ENCODE data around the gene ZNF311.

Gene ZNF311

GRCh38 chr6:29005183-29005885 is at the start of gene ZNF311:
Gene ZNF311 (minus strand): TSS chr6:29005315. CDS start chr6:29003954, 1,361 bp downstream.
- no peak for DNase-seq (ENCODE audit: low spot score)

GRCh38 chr6:29051680-29052079 is 46.6 kb upstream of the ZNF311 start:
- no peak for DNase-seq (ENCODE audit: low spot score)

- DNase-seq (ENCODE audit: low spot score) = no peak
Measured at GRCh38 chr6:29045075-29045474, 40.0 kb upstream of the ZNF311 start, which contains the start of gene OR2W1. Gene OR2W1 (minus strand): TSS chr6:29045175. CDS start chr6:29045175, 0 bp downstream.

GRCh38 chr6:29035951-29036350 is 30.8 kb upstream of the ZNF311 start:
- no peak for DNase-seq (ENCODE audit: low spot score)

- no peak for DNase-seq (ENCODE audit: low spot score)
Measured at GRCh38 chr6:29028821-29029220, 23.7 kb upstream of the ZNF311 start.

GRCh38 chr6:29025927-29026585 is 20.9 kb upstream of the ZNF311 start:
- DNase-seq (ENCODE audit: low spot score) = no peak

- no peak for DNase-seq (ENCODE audit: low spot score)
Measured at GRCh38 chr6:29021434-29021833, 16.3 kb upstream of the ZNF311 start.

GRCh38 chr6:29019629-29020028 is 14.5 kb upstream of the ZNF311 start:
- DNase-seq (ENCODE audit: low spot score) = no peak

- DNase-seq (ENCODE audit: low spot score) = no peak
Measured at GRCh38 chr6:29017428-29017802, 12.3 kb upstream of the ZNF311 start.

GRCh38 chr6:29016559-29017427 is 11.7 kb upstream of the ZNF311 start:
- peak; percentile 58 for DNase-seq (ENCODE audit: low spot score)

- DNase-seq (ENCODE audit: low spot score) = no peak
Measured at GRCh38 chr6:29014729-29015608, 9.9 kb upstream of the ZNF311 start.

GRCh38 chr6:29011276-29011734 is 6.2 kb upstream of the ZNF311 start:
- DNase-seq (ENCODE audit: low spot score) = no peak

GRCh38 chr6:29009358-29009757 is 4.2 kb upstream of the ZNF311 start:
- no peak for DNase-seq (ENCODE audit: low spot score)

GRCh38 chr6:29008089-29008488 is 3.0 kb upstream of the ZNF311 start:
- DNase-seq (ENCODE audit: low spot score) = no peak

GRCh38 chr6:28996844-28997510 is 8.1 kb downstream of the ZNF311 start:
- no peak for DNase-seq (ENCODE audit: low spot score)

- no peak for DNase-seq (ENCODE audit: low spot score)
Measured at GRCh38 chr6:28995093-28995650, 9.9 kb downstream of the ZNF311 start.

GRCh38 chr6:28988536-28989311 is 16.4 kb downstream of the ZNF311 start:
- DNase-seq (ENCODE audit: low spot score) = no peak

- DNase-seq (ENCODE audit: low spot score) = peak; percentile 81
Measured at GRCh38 chr6:28985462-28986164, 19.5 kb downstream of the ZNF311 start.

- no peak for DNase-seq (ENCODE audit: low spot score)
Measured at GRCh38 chr6:28983838-28984237, 21.3 kb downstream of the ZNF311 start.

All from HuH-7.5 (cell line).